Sigmoid colon (tissue), 4 donors: Measurements from ENCODE around the gene DIS3L2.

Experiments
- CTCF ChIP-seq, 4 experiments: fragments of 450-650 bp in 3 of 4; fragments of 200-600 bp in 1 of 4; IDR thresholded peaks; one replicate each; pipeline ENCODE4 v1.5.1; 2016 to 2019; ENCODE audit warnings: antibody characterized with exemption in 4 of 4, mild to moderate bottlenecking in 3 of 4, moderate library complexity in 2 of 4
- EP300 ChIP-seq, 4 donors: sonication (generic); formaldehyde crosslinking; IDR thresholded peaks; one replicate each; pipeline ENCODE4 v1.6.1; 2017; ENCODE audit warnings: antibody characterized with exemption in 4 of 4
- POLR2A ChIP-seq, 2 donors: fragments of 450-650 bp; IDR thresholded peaks; one replicate each; pipeline ENCODE4 v1.6.1; 2016; ENCODE audit warnings: antibody characterized with exemption in 2 of 2, mild to moderate bottlenecking in 2 of 2, moderate library complexity in 2 of 2
- POLR2AphosphoS5 ChIP-seq, 4 donors: sonication (generic); formaldehyde crosslinking; IDR thresholded peaks; one replicate each; pipeline ENCODE4 v1.6.1; 2017; ENCODE audit warnings: antibody characterized with exemption in 4 of 4

GRCh38 chr2:232190796-232191195 lies 229.3 kb downstream of the DIS3L2 start:
- TF ChIP-seq POLR2A (IDR thresholded peaks at IDR 0.05): no peak
- no peak for TF ChIP-seq POLR2AphosphoS5 (IDR thresholded peaks at IDR 0.05)
- no peak for TF ChIP-seq CTCF (IDR thresholded peaks at IDR 0.05)
- TF ChIP-seq EP300 (IDR thresholded peaks at IDR 0.05): no peak
